WTC11 (cell line): ENCODE data around the gene STRN3. TPM values are rescaled to one million over a fixed set of nuclear protein-coding genes. Genes with fewer than 3 reads are reported as not detected.
A peak's percentile ranks its signal among the peaks of the same experiment; 100 is the strongest.
"Not testable (repeated sequence)": the region's sequence is repeated elsewhere in the genome, so short reads cannot be mapped to it uniquely, and the experiment has no call there.

Source experiments
- ATAC-seq: fragments of 200-7000 bp; cut with Tn5 transposase; 2 replicates; pipeline ENCODE4 v1.10.0; 2021; ENCODE audit warnings: mild to moderate bottlenecking, moderate library complexity
- CTCF ChIA-PET: fragments of 300-600 bp; sonication (Branson Sonifier 250); formaldehyde crosslinking; loops from one replicate; lab custom pipeline; 2021; ENCODE audit warnings: antibody characterized with exemption; lab: Charles Lee
- POLR2A ChIA-PET: fragments of 350-600 bp; sonication (Branson Sonifier 250); formaldehyde crosslinking; loops from one replicate; lab custom pipeline; 2021; ENCODE audit warnings: antibody characterized with exemption; lab: Charles Lee
- DNase-seq: peaks from one replicate; pipeline ENCODE4 v3.0.0; 2021; ENCODE audit warnings: low spot score
- H3K27ac Mint-ChIP-seq: 2 replicates; pipeline ENCODE4 v1.8.0; 2021; ENCODE audit warnings: mixed read lengths
- H3K27me3 Mint-ChIP-seq: 2 replicates; pipeline ENCODE4 v1.8.0; 2021; ENCODE audit warnings: low read depth, mild to moderate bottlenecking, moderate library complexity, mixed read lengths
- H3K36me3 Mint-ChIP-seq: 2 replicates; pipeline ENCODE4 v1.8.0; 2021; ENCODE audit warnings: mixed read lengths
- H3K4me1 Mint-ChIP-seq: 2 replicates; pipeline ENCODE4 v1.8.0; 2022; ENCODE audit warnings: mixed read lengths
- H3K4me3 Mint-ChIP-seq: 2 replicates; pipeline ENCODE4 v1.8.0; 2021; ENCODE audit warnings: mild to moderate bottlenecking, moderate library complexity, mixed read lengths
- H3K9me3 Mint-ChIP-seq: 2 replicates; pipeline ENCODE4 v1.8.0; 2021; ENCODE audit warnings: mixed read lengths
- ATF1 ChIP-seq: sonication (generic); formaldehyde crosslinking; IDR thresholded peaks from 2 replicates; pipeline ENCODE4 v1.8.1; 2023; ENCODE audit warnings: mild to moderate bottlenecking, moderate library complexity, missing genetic modification reagents
- E2F5 ChIP-seq: sonication (generic); formaldehyde crosslinking; IDR thresholded peaks from 2 replicates; pipeline ENCODE4 v1.8.1; 2022; ENCODE audit warnings: mild to moderate bottlenecking, moderate library complexity, missing genetic modification reagents
- FOXP4 ChIP-seq: sonication (generic); formaldehyde crosslinking; IDR thresholded peaks from 2 replicates; pipeline ENCODE4 v1.8.0; 2022; ENCODE audit warnings: mild to moderate bottlenecking, missing genetic modification reagents
- GABPB1 ChIP-seq: sonication (generic); formaldehyde crosslinking; IDR thresholded peaks from 2 replicates; pipeline ENCODE4 v1.8.1; 2023; ENCODE audit warnings: mild to moderate bottlenecking, missing genetic modification reagents
- ZNF416 ChIP-seq: fragments of 250-450 bp; sonication (Bioruptor Pico); IDR thresholded peaks from 2 replicates; pipeline ENCODE4 v1.9.0; 2021; ENCODE audit warnings: mild to moderate bottlenecking, inconsistent platforms
- total RNA-seq: library from RNA; stranded (reverse); gene quantifications from 3 replicates; pipeline ENCODE4 v1.2.3, GENCODE V29; 2021

Gene STRN3
- total RNA-seq, 1 experiment from 2014 or later, result 37.1 TPM

- H3K27ac Mint-ChIP-seq, result peak overlapping the region; percentile 79
- DNase-seq, ATAC-seq, CTCF ChIA-PET, POLR2A ChIA-PET, H3K27me3 Mint-ChIP-seq, H3K4me3 Mint-ChIP-seq: not testable (repeated sequence)
- H3K36me3 Mint-ChIP-seq, result peaks cover 31% of the 10 kb centered on the region
- H3K4me1 Mint-ChIP-seq, result peaks cover 34% of the 10 kb centered on the region
- peaks cover 25% of the 10 kb centered on the region for H3K9me3 Mint-ChIP-seq
Measured at GRCh38 chr14:30969796-30970195, 56.4 kb downstream of the STRN3 start.

- Mint-ChIP-seq H3K9me3 (peaks cover 26% of the 10 kb centered on the region), H3K36me3 (peaks cover 42% of the 10 kb centered on the region), H3K4me1 (peaks cover 26% of the 10 kb centered on the region)
- H3K27ac Mint-ChIP-seq, H3K4me3 Mint-ChIP-seq, H3K27me3 Mint-ChIP-seq, POLR2A ChIA-PET, CTCF ChIA-PET, ATAC-seq, DNase-seq: not testable (repeated sequence)
Measured at GRCh38 chr14:30967364-30968098, 58.6 kb downstream of the STRN3 start.

GRCh38 chr14:30966415-30967363 lies 59.5 kb downstream of the STRN3 start:
- Mint-ChIP-seq H3K27ac (no peak overlapping the region), H3K4me1 (peaks cover 19% of the 10 kb centered on the region), H3K27me3 (no peaks in the 10 kb centered on the region; the same call in 1 of the 2 replicates), H3K36me3 (peaks cover 42% of the 10 kb centered on the region), H3K9me3 (peaks cover 26% of the 10 kb centered on the region), H3K4me3 (no peak overlapping the region)
- DNase-seq (no peak), ATAC-seq (no peak)
- ChIA-PET POLR2A (no interaction called here), CTCF (no interaction called here)
- TF ChIP-seq GABPB1 (CRISPR knock-in tag) (peak; percentile 35; the same call in 1 of the 2 replicates), ATF1 (no peak)

GRCh38 chr14:30965861-30966260 lies 60.3 kb downstream of the STRN3 start:
- POLR2A ChIA-PET, CTCF ChIA-PET, DNase-seq, H3K4me3 Mint-ChIP-seq, ATAC-seq, H3K27me3 Mint-ChIP-seq, H3K27ac Mint-ChIP-seq: not testable (repeated sequence)
- peaks cover 42% of the 10 kb centered on the region for H3K36me3 Mint-ChIP-seq
- peaks cover 14% of the 10 kb centered on the region for H3K4me1 Mint-ChIP-seq
- H3K9me3 Mint-ChIP-seq, result peaks cover 26% of the 10 kb centered on the region

GRCh38 chr14:30962537-30962936 lies 63.6 kb downstream of the STRN3 start:
- H3K27ac Mint-ChIP-seq, DNase-seq, POLR2A ChIA-PET, CTCF ChIA-PET, H3K27me3 Mint-ChIP-seq, ATAC-seq, H3K4me3 Mint-ChIP-seq: not testable (repeated sequence)
- Mint-ChIP-seq H3K4me1 (peaks cover 16% of the 10 kb centered on the region), H3K36me3 (peaks cover 36% of the 10 kb centered on the region), H3K9me3 (peaks cover 24% of the 10 kb centered on the region)

GRCh38 chr14:30961330-30961729 lies 64.8 kb downstream of the STRN3 start:
- DNase-seq (no peak), ATAC-seq (no peak)
- peaks cover 26% of the 10 kb centered on the region for H3K36me3 Mint-ChIP-seq
- no peak overlapping the region; the same call in 1 of the 2 replicates for H3K27ac Mint-ChIP-seq
- CTCF ChIA-PET, result no interaction called here
- peaks cover 16% of the 10 kb centered on the region for H3K4me1 Mint-ChIP-seq
- POLR2A ChIA-PET, result no interaction called here
- TF ChIP-seq FOXP4 (CRISPR knock-in tag) (no peak), ZNF416 (CRISPR knock-in tag) (no peak), E2F5 (CRISPR knock-in tag) (no peak)
- TF ChIP-seq, all 79 proteins: peak for 0
- Mint-ChIP-seq H3K9me3 (peaks cover 14% of the 10 kb centered on the region), H3K4me3 (no peak overlapping the region), H3K27me3 (no peaks in the 10 kb centered on the region; the same call in 1 of the 2 replicates)
